Measurements from ENCODE around the gene ETDA.
"Not testable (repeated sequence)": the region's sequence is repeated elsewhere in the genome, so short reads cannot be mapped to it uniquely, and the experiment has no call there.

ETDA gene

GRCh38 chrX:135252011-135252518, at the start of gene ETDA:
Gene ETDA, plus strand, starts transcription at chrX:135252061. Its CDS starts 1,216 bp downstream, at chrX:135253277.
- not testable (repeated sequence) for DNase-seq (ENCODE audit: low read depth)

GRCh38 chrX:135206427-135206826, 45.4 kb upstream of the ETDA start:
- DNase-seq (ENCODE audit: low read depth), result not testable (repeated sequence)

GRCh38 chrX:135213200-135213844, 38.5 kb upstream of the ETDA start:
- no peak for DNase-seq (ENCODE audit: low read depth)

- not testable (repeated sequence) for DNase-seq (ENCODE audit: low read depth)
Measured at GRCh38 chrX:135245989-135246388, 5.9 kb upstream of the ETDA start.

GRCh38 chrX:135256087-135256684, 4.3 kb downstream of the ETDA start:
- DNase-seq (ENCODE audit: low read depth), result not testable (repeated sequence)

- DNase-seq (ENCODE audit: low read depth), result no peak
Measured at GRCh38 chrX:135256923-135257322, 5.1 kb downstream of the ETDA start.

GRCh38 chrX:135257469-135257868, 5.6 kb downstream of the ETDA start:
- no peak for DNase-seq (ENCODE audit: low read depth)

- DNase-seq (ENCODE audit: low read depth), result not testable (repeated sequence)
Measured at GRCh38 chrX:135260976-135261375, 9.1 kb downstream of the ETDA start.

- not testable (repeated sequence) for DNase-seq (ENCODE audit: low read depth)
Measured at GRCh38 chrX:135263376-135263775, 11.5 kb downstream of the ETDA start.

- DNase-seq (ENCODE audit: low read depth), result no peak
Measured at GRCh38 chrX:135264206-135264605, 12.3 kb downstream of the ETDA start.

GRCh38 chrX:135273162-135273561, 21.3 kb downstream of the ETDA start:
- no peak for DNase-seq (ENCODE audit: low read depth)

- DNase-seq (ENCODE audit: low read depth), result no peak
Measured at GRCh38 chrX:135275973-135276372, 24.1 kb downstream of the ETDA start.

GRCh38 chrX:135287266-135287823, 35.5 kb downstream of the ETDA start:
- no peak for DNase-seq (ENCODE audit: low read depth)

- peak; percentile 44 for DNase-seq (ENCODE audit: low read depth)
Measured at GRCh38 chrX:135295238-135295943, 43.5 kb downstream of the ETDA start.

GRCh38 chrX:135295944-135296305, 44.1 kb downstream of the ETDA start:
- DNase-seq (ENCODE audit: low read depth), result no peak

GRCh38 chrX:135302269-135302873, 50.5 kb downstream of the ETDA start:
- DNase-seq (ENCODE audit: low read depth), result no peak

All from stimulated activated CD4-positive, alpha-beta T cell treated with anti-CD3 and anti-CD28 coated beads, Interleukin-2, amount 100 ng/mL, for 4 hours (primary cell).